Neural progenitor cell (in vitro differentiated cells): ENCODE results near the gene PTPRG. TPM values are rescaled to one million over a fixed set of nuclear protein-coding genes. Genes with fewer than 3 reads are reported as not detected.

ENCODE experiments used
- DNase-seq: peaks from one replicate; pipeline ENCODE4 v3.0.0-alpha.2; 2016; ENCODE audit warnings: low spot score
- H2AFZ ChIP-seq: fragments of 200-600 bp; sonication (generic); replicated peaks from 2 replicates; pipeline ENCODE4 v1.6.1; 2016; ENCODE audit warnings: antibody characterized with exemption
- H3F3A ChIP-seq: fragments of 200-600 bp; sonication (generic); 2 replicates; pipeline ENCODE4 v1.6.1; 2016; ENCODE audit warnings: antibody characterized with exemption, low read depth
- H3K27ac ChIP-seq: fragments of 200-600 bp; sonication (generic); 2 replicates; pipeline ENCODE4 v1.5.1; 2016; ENCODE audit warnings: mild to moderate bottlenecking
- H3K27me3 ChIP-seq: fragments of 200-600 bp; sonication (generic); 2 replicates; pipeline ENCODE4 v1.6.1; 2016; ENCODE audit warnings: mild to moderate bottlenecking, moderate library complexity
- H3K36me3 ChIP-seq: fragments of 200-600 bp; sonication (generic); 2 replicates; pipeline ENCODE4 v1.5.1; 2016
- H3K4me1 ChIP-seq: fragments of 200-600 bp; sonication (generic); 2 replicates; pipeline ENCODE4 v1.6.1; 2016; ENCODE audit warnings: mixed run types
- H3K4me2 ChIP-seq: fragments of 200-600 bp; sonication (generic); 2 replicates; pipeline ENCODE4 v1.6.1; 2016
- H3K4me3 ChIP-seq: fragments of 200-600 bp; sonication (generic); 2 replicates; pipeline ENCODE4 v1.5.1; 2016
- H3K79me2 ChIP-seq: fragments of 200-600 bp; sonication (generic); 2 replicates; pipeline ENCODE4 v1.6.1; 2016; ENCODE audit warnings: low read depth
- H3K9ac ChIP-seq: fragments of 200-600 bp; sonication (generic); 2 replicates; pipeline ENCODE4 v1.6.1; 2016
- H3K9me3 ChIP-seq: fragments of 200-600 bp; sonication (generic); 2 replicates; pipeline ENCODE4 v1.5.1; 2016; ENCODE audit warnings: low read depth
- H4K20me1 ChIP-seq: fragments of 200-600 bp; sonication (generic); 2 replicates; pipeline ENCODE4 v1.6.1; 2016; ENCODE audit warnings: low read depth
- H3K27ac Mint-ChIP-seq: 3 replicates; pipeline ENCODE4 v1.8.0; 2021; ENCODE audit warnings: mixed read lengths
- H3K27me3 Mint-ChIP-seq: 2 replicates; pipeline ENCODE4 v1.8.0; 2022; ENCODE audit warnings: low read depth, mild to moderate bottlenecking, inconsistent platforms, moderate library complexity, mixed read lengths; ENCODE audit not compliant: insufficient read depth
- H3K36me3 Mint-ChIP-seq: 3 replicates; pipeline ENCODE4 v1.8.0; 2021; ENCODE audit warnings: mixed read lengths
- H3K4me1 Mint-ChIP-seq: 3 replicates; pipeline ENCODE4 v1.8.0; 2021; ENCODE audit warnings: mixed read lengths
- H3K4me3 Mint-ChIP-seq: 3 replicates; pipeline ENCODE4 v1.8.0; 2021; ENCODE audit warnings: mild to moderate bottlenecking, moderate library complexity, mixed read lengths
- H3K9me3 Mint-ChIP-seq: 3 replicates; pipeline ENCODE4 v1.8.0; 2020; ENCODE audit warnings: mixed read lengths
- CTCF ChIP-seq: fragments of 200-600 bp; sonication (generic); IDR thresholded peaks from 2 replicates; pipeline ENCODE4 v1.5.1; 2017; ENCODE audit warnings: antibody characterized with exemption, mild to moderate bottlenecking
- EZH2 ChIP-seq: fragments of 200-600 bp; sonication (generic); IDR thresholded peaks from 2 replicates; pipeline ENCODE4 v1.6.1; 2017; ENCODE audit warnings: antibody characterized with exemption, mild to moderate bottlenecking, moderate library complexity
- EZH2phosphoT487 ChIP-seq: fragments of 200-600 bp; sonication (generic); IDR thresholded peaks from 2 replicates; pipeline ENCODE4 v1.6.1; 2017; ENCODE audit warnings: antibody characterized with exemption
- total RNA-seq: library from RNA; depleted of rRNA; stranded (reverse); fragments of >200 nt; gene quantifications from 2 replicates; pipeline ENCODE4 v1.2.3, GENCODE V29; 2015; ENCODE audit warnings: low replicate concordance

Gene PTPRG
- total RNA-seq, 1 donor from 2014 or later = 65.3 TPM

DNA sequence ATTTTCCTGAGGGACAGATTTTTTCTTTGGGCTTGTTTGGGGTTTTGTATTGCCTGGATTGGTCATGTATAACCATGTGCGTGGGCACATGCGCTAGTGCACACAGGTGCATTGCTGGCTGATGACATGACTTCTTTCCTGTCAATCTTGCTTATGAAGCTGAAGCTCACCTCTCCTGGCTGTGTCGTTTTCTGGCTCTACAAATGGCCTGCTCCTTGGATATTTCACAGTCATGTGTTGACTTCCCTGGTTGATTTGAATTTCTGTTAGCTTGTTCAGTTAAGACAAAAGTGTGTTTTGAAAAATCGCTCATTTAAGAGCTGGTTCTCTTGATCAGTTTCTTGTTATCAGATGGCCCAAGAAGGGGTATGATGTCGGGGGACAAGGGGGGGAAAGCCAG, 11.5 kb downstream of the PTPRG start:
- no peaks in the 10 kb centered on the region for H3F3A ChIP-seq
- Mint-ChIP-seq H3K27me3 (no peaks in the 10 kb centered on the region), H3K9me3 (peaks cover 4% of the 10 kb centered on the region), H3K27ac (no peak overlapping the region), H3K4me1 (no peaks in the 10 kb centered on the region), H3K36me3 (peaks cover 15% of the 10 kb centered on the region), H3K4me3 (no peak overlapping the region)
- H3K4me2 ChIP-seq = no peak overlapping the region
- no peak overlapping the region for H3K27ac ChIP-seq
- no peaks in the 10 kb centered on the region for H3K9me3 ChIP-seq
- H3K36me3 ChIP-seq = no peaks in the 10 kb centered on the region
- peaks cover 94% of the 10 kb centered on the region for H4K20me1 ChIP-seq
- H3K79me2 ChIP-seq = peaks cover 100% of the 10 kb centered on the region
- H3K27me3 ChIP-seq = no peaks in the 10 kb centered on the region
- H2AFZ ChIP-seq = no peak overlapping the region
- peaks cover 6% of the 10 kb centered on the region for H3K4me1 ChIP-seq
- no peak overlapping the region for H3K9ac ChIP-seq
- TF ChIP-seq EZH2 (no peak), EZH2phosphoT487 (no peak), CTCF (no peak)
- no peak overlapping the region for H3K4me3 ChIP-seq
- DNase-seq = no peak

DNA sequence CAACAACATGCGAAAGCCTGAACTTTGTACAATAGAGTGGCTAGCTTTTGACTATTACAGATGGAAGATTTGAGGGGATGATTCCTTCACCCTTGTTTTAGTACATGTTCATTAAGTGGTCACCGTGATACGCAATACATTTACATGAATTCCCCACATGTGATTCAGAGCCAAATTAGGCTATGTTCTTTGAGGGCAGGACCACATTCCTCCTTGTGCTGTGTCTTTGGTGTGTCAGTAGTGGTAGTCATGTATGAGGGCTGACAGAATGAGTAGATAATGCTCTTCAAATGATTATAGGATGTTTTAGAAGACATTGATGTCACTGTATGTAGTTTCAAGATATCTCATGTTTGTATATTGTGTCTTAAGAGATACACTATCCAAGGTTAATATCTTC, 12.1 kb downstream of the PTPRG start:
- Mint-ChIP-seq H3K36me3 (peaks cover 15% of the 10 kb centered on the region), H3K27me3 (no peaks in the 10 kb centered on the region), H3K27ac (no peak overlapping the region), H3K9me3 (peaks cover 4% of the 10 kb centered on the region), H3K4me3 (no peak overlapping the region), H3K4me1 (no peaks in the 10 kb centered on the region)
- no peak overlapping the region for H2AFZ ChIP-seq
- peaks cover 12% of the 10 kb centered on the region for H3K4me1 ChIP-seq
- H3K36me3 ChIP-seq = no peaks in the 10 kb centered on the region
- no peak overlapping the region for H3K4me3 ChIP-seq
- H4K20me1 ChIP-seq = peaks cover 94% of the 10 kb centered on the region
- H3K9ac ChIP-seq = no peak overlapping the region
- H3K27ac ChIP-seq = no peak overlapping the region
- H3K4me2 ChIP-seq = no peak overlapping the region
- no peak for DNase-seq
- H3F3A ChIP-seq = no peaks in the 10 kb centered on the region
- peaks cover 100% of the 10 kb centered on the region for H3K79me2 ChIP-seq
- H3K9me3 ChIP-seq = no peaks in the 10 kb centered on the region
- no peak for TF ChIP-seq CTCF
- TF ChIP-seq EZH2phosphoT487 = no peak
- TF ChIP-seq EZH2 = no peak
- no peaks in the 10 kb centered on the region for H3K27me3 ChIP-seq

DNA sequence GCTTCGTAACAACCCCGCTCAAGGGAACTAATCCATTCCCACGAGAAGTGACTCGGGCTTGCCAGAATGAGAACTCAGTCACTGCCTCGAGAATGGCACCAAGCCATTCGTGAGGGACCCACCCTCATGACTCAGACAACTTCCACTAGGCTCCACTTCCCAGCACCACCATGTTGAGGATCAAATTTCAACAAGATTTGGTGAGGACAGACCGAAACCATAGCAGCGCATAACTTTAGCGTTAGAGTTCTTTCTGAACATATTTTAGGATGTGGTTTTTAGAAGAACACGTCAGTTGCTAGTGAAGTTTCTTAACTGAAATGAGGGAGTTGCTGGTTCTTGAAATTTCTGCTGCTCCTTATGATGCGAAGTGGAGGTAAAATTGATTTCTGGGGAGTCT, 13.5 kb downstream of the PTPRG start:
- Mint-ChIP-seq H3K27ac (no peak overlapping the region), H3K27me3 (no peaks in the 10 kb centered on the region), H3K9me3 (peaks cover 4% of the 10 kb centered on the region), H3K4me1 (no peaks in the 10 kb centered on the region), H3K36me3 (peaks cover 21% of the 10 kb centered on the region), H3K4me3 (no peak overlapping the region)
- Histone ChIP-seq H2AFZ (no peak overlapping the region), H3F3A (no peaks in the 10 kb centered on the region), H3K4me2 (no peak overlapping the region), H3K9me3 (no peaks in the 10 kb centered on the region), H3K4me1 (peaks cover 20% of the 10 kb centered on the region), H3K9ac (no peak overlapping the region), H4K20me1 (peaks cover 94% of the 10 kb centered on the region), H3K36me3 (no peaks in the 10 kb centered on the region), H3K27ac (no peak overlapping the region), H3K27me3 (no peaks in the 10 kb centered on the region), H3K4me3 (no peak overlapping the region), H3K79me2 (peaks cover 100% of the 10 kb centered on the region)
- TF ChIP-seq EZH2phosphoT487 (no peak), CTCF (no peak), EZH2 (no peak)
- no peak for DNase-seq
